CD1c-positive myeloid dendritic cell (primary cell): ENCODE results near the gene SPDEF.

Experiments
- DNase-seq: peaks from one replicate; pipeline ENCODE4 v3.0.0-alpha.2; 2016; ENCODE audit errors: extremely low spot score

SPDEF gene

DNA sequence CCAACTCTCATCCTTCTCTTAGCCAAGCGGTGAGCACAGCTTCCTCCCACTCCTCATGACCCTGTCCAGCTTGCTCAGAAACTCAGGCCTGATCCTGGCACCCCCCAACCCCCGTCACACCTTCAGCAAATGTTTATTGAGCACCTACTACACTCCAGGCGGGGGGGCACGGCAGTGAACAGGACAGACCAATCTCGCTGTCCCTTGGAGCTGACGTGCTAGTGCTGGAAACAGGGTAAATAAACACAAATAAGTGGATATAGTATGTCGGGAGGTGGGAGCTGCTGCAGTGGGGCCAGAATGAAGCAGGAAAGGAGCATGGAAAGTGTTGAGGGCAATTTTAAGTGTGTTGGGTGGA is 7.4 kb upstream of the SPDEF start:
- DNase-seq = no peak

DNA sequence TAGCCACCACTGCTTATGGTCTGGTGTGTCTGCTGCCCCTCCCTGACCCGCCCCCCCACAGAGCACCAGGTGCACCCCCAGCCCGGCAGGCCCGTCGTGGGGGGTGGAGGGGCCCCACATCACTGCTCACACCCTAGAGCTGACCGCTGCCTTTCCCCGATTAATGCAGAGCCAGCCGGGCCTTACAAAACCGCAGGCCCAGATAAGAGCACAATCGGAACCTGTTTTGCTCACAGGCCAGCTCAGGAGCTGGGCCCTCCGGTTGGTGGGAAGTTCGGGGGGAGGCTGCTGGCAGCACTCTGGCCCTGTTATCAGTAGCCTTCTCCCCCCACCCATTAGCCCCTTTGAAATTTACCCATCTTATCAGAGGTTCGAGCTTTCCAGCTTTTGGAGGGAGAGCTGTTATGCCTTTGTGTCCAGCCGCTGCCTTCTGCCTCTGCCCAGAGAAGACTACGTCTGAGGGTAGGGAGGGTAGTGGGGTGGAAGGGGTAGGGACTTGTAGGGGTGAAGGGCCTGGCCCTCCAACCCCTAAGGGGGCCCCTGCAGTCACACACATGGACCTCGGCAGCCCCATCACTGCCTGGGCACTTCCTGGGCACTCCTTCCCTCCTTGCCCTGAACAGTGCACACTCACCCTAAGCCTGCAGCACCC is 6.9 kb upstream of the SPDEF start:
- no peak for DNase-seq

DNA sequence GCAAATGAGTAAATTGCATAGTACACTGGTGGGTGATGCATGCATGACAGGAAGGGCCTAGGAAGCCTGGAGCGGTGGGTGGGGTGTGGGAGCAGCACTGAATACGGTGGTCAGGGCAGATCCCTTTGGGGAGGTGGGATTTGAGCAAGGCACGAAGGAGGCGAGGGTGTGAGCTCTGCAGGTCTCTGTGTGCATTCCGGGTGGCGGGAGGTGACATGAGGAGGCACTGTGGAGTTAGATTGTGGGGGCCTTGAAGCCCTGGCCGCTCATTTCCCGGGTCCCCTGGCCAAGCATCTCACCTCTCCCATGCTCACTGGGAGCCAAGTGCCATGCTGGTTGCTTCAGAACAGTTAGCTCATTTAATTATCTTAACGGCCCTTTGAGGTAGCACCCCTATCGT is 6.2 kb upstream of the SPDEF start:
- DNase-seq = no peak

DNA sequence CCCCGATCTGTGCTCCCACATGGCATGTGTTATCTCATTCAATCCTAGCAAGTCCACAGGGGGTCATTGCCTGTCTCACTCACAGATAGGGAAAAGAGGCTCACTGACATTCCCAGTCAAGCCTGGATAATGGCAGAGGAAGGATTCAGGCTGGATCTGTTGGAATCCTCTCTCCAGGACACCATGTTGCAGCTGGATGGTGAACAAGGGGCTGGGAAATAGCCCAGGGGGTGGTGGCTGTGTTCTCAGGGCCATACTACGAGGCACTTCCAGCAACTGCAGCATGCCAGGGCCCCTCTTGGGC is 5.0 kb upstream of the SPDEF start:
- no peak for DNase-seq

- DNase-seq = no peak
Measured at GRCh38 chr6:34560366-34561226, 4.5 kb upstream of the SPDEF start.

- no peak for DNase-seq
Measured at GRCh38 chr6:34559651-34560365, 3.7 kb upstream of the SPDEF start.

DNA sequence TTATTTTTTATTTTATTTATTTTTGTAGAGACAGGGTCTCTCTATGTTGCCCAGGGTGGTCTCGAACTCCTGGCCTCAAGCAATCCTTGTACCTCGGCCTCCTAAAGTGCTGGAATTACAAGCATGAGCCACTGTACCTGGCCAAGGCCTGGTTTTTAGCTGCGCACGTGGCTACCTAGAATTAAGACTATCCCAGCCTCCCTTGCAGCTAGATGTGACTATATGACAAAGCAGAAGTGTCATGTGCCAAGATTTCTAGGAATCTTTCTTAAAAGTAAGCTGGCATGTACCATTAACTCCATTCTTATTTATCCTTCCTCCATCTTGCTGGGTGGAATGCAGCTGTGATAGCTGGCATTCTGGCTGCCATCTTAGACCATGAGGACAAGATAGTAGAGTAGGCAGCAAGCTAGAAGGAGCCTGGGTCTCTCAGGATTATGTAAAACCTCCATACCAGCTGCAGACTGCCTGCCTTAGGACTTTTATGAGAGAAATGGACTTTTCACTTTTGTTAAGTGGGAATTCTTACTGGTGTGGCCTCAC is 2.1 kb upstream of the SPDEF start:
- no peak for DNase-seq

GRCh38 chr6:34557228-34557627 is 1.1 kb upstream of the SPDEF start:
- no peak for DNase-seq

GRCh38 chr6:34556493-34556892 is 364 bp upstream of the SPDEF start:
- DNase-seq = no peak

GRCh38 chr6:34555328-34555727 is 801 bp downstream of the SPDEF start:
- DNase-seq = no peak

GRCh38 chr6:34555007-34555322 is 1.2 kb downstream of the SPDEF start:
- no peak for DNase-seq

- DNase-seq = no peak
Measured at GRCh38 chr6:34554291-34555006, 1.7 kb downstream of the SPDEF start.

- peak; percentile 34 for DNase-seq
Measured at GRCh38 chr6:34553750-34554149, 2.4 kb downstream of the SPDEF start.

DNA sequence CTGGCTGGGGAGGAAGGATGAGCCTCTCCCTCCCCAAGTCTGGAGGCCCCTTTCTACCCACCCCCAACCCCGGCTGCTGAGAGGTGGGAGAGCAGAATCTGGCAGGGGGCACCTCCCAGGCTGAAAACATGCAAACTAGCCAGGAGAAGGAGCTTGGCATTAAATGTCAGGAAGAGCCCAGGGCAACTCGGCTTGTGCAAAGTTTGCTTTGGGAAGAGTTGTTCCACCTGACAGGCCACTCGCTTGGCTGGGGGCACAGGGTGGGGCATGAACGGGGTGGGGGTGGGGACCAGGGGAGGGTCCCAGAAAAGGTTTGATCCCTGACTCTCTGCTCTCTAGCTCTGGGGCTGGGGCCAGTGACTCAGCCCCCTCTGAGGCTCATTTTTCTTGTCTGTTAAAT is 3.0 kb downstream of the SPDEF start:
- no peak for DNase-seq

DNA sequence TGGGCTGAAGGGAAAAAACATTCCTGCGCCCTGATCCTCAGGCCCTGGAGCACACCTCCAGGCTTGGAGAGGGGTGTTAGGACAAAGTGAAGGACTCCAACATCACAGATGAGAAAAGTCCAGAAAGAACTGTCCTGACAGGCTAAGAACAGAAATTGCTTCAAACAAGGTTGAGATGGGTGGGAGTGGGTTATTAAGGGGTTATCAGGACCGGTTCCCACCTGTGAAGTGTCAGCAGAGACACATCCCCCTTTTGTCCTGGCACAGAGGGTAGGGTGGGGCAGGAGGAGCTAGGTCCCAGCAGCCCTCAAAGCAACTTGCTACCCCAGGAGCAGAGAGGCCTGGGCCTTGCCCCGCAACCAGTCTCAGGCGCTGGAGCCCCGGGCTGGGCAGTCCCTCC is 3.5 kb downstream of the SPDEF start:
- no peak for DNase-seq

DNA sequence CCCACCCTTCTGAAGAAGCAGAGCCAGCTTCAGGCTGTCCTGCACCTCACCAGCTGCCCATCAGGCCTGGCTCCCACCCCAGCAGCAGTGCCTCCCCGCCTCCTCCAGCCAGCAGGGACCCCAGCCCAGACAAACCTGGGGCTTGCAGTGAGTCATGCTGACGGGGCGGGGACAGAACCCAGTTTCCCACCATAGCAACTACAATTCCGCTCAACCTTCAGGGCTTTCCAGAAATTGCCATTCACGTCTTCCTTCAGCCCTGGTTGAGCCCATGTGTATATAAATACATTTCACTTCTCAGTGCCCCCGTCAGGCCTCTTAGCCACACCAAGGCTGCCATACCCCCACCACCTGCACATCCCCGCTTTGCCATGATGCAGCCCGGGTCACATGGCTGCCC is 4.4 kb downstream of the SPDEF start:
- DNase-seq = no peak

- no peak for DNase-seq
Measured at GRCh38 chr6:34549804-34550202, 6.3 kb downstream of the SPDEF start.

- DNase-seq = no peak
Measured at GRCh38 chr6:34549026-34549803, 6.9 kb downstream of the SPDEF start.

- DNase-seq = no peak
Measured at GRCh38 chr6:34547701-34548644, 8.2 kb downstream of the SPDEF start.

GRCh38 chr6:34546551-34547321 is 9.4 kb downstream of the SPDEF start:
- DNase-seq = no peak
